Testis (tissue), 2 donors: ENCODE results near the gene CERS5.

Source experiments
- CTCF ChIP-seq, 3 experiments: fragments of 450-650 bp in 2 of 3; fragments of 200-600 bp in 1 of 3; sonication (generic) in 1 of 3; IDR thresholded peaks; one replicate each; pipeline ENCODE4 v1.5.1; 2016 to 2019; ENCODE audit warnings: antibody characterized with exemption in 3 of 3, mild to moderate bottlenecking in 2 of 3, moderate library complexity in 1 of 3
- POLR2A ChIP-seq: fragments of 450-650 bp; IDR thresholded peaks from one replicate; pipeline ENCODE4 v1.6.1; 2017; ENCODE audit warnings: antibody characterized with exemption, mild to moderate bottlenecking, moderate library complexity

GRCh38 chr12:50174971-50175715, 8.0 kb upstream of the CERS5 start:
- TF ChIP-seq POLR2A (no peak), CTCF (IDR thresholded peaks at IDR 0.05) (peak; percentile 65 to 71 (median 68))
